ENCODE measurements around the gene CAVIN4.

CAVIN4 gene

GRCh38 chr9:100557053-100557452 is 20.8 kb upstream of the CAVIN4 start:
- Histone ChIP-seq H3K27me3 (ENCODE audit: control insufficient read depth, low read length) (no peaks in the 10 kb centered on the region), H3K79me2 (ENCODE audit: control insufficient read depth, low read length) (no peaks in the 10 kb centered on the region), H3K27ac (ENCODE audit: low read depth, low read length) (no peak overlapping the region), H3F3A (ENCODE audit: control insufficient read depth, insufficient read depth) (no peaks in the 10 kb centered on the region), H3K9me3 (ENCODE audit: control insufficient read depth, insufficient read depth, low read length) (no peaks in the 10 kb centered on the region), H3K36me3 (ENCODE audit: control insufficient read depth, low read length) (no peaks in the 10 kb centered on the region), H3K9me2 (replicated peaks; ENCODE audit: control insufficient read depth, low read length) (no peaks in the 10 kb centered on the region), H3K4me2 (ENCODE audit: low read length) (no peak overlapping the region), H4K20me1 (ENCODE audit: control insufficient read depth, insufficient read depth, low read depth, low read length) (no peaks in the 10 kb centered on the region), H3K4me1 (ENCODE audit: control insufficient read depth, low read length) (no peaks in the 10 kb centered on the region), H3K4me3 (ENCODE audit: low read length) (no peak overlapping the region)
- TF ChIP-seq CTCF (IDR thresholded peaks at IDR 0.05; ENCODE audit: low read depth, low read length, poor library complexity, severe bottlenecking) (no peak), EZH2phosphoT487 (IDR thresholded peaks at IDR 0.05; ENCODE audit: borderline replicate concordance, low read length) (no peak)

GRCh38 chr9:100561256-100561655 is 16.6 kb upstream of the CAVIN4 start:
- H3K4me2 ChIP-seq (ENCODE audit: low read length): no peak overlapping the region

DNA sequence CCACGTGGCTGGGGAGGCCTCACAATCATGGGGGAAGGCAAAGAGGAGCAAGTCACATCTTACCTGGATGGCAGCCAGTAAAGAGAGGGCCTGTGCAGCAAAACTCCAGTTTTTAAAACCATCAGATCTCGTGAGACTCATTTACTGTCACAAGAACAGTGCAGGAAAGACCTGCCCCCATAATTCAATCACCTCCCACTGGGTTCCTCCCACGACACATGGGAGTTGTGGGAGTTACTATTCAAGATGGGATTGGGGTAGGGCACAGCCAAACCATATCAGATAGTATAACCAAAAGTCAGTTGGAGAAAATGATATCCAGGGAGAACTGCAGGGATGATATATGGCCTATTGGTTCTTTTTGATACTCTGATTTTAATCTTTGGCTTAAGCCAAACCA is 10.0 kb upstream of the CAVIN4 start:
- Histone ChIP-seq H3K27me3 (ENCODE audit: control insufficient read depth, low read length) (no peaks in the 10 kb centered on the region; the same call in 1 of the 2 replicates), H3K79me2 (ENCODE audit: control insufficient read depth, low read length) (no peaks in the 10 kb centered on the region), H3K4me1 (ENCODE audit: control insufficient read depth, low read length) (no peaks in the 10 kb centered on the region), H3K36me3 (ENCODE audit: control insufficient read depth, low read length) (no peaks in the 10 kb centered on the region), H3K9me2 (replicated peaks; ENCODE audit: control insufficient read depth, low read length) (no peaks in the 10 kb centered on the region), H3K4me2 (ENCODE audit: low read length) (no peak overlapping the region), H3F3A (ENCODE audit: control insufficient read depth, insufficient read depth) (no peaks in the 10 kb centered on the region), H4K20me1 (ENCODE audit: control insufficient read depth, insufficient read depth, low read depth, low read length) (no peaks in the 10 kb centered on the region), H3K9me3 (ENCODE audit: control insufficient read depth, insufficient read depth, low read length) (no peaks in the 10 kb centered on the region), H3K4me3 (ENCODE audit: low read length) (no peak overlapping the region), H3K27ac (ENCODE audit: low read depth, low read length) (no peak overlapping the region)
- no peak for TF ChIP-seq CTCF (IDR thresholded peaks at IDR 0.05; ENCODE audit: low read depth, low read length, poor library complexity, severe bottlenecking)
- TF ChIP-seq EZH2phosphoT487 (IDR thresholded peaks at IDR 0.05; ENCODE audit: borderline replicate concordance, low read length): no peak

More at GRCh38 chr9:100561256-100561655, 16.6 kb upstream of the CAVIN4 start:
- no peaks in the 10 kb centered on the region for H3K36me3 ChIP-seq (ENCODE audit: control insufficient read depth, low read length)
- H4K20me1 ChIP-seq (ENCODE audit: control insufficient read depth, insufficient read depth, low read depth, low read length): no peaks in the 10 kb centered on the region
- H3K9me3 ChIP-seq (ENCODE audit: control insufficient read depth, insufficient read depth, low read length): no peaks in the 10 kb centered on the region
- H3F3A ChIP-seq (ENCODE audit: control insufficient read depth, insufficient read depth): no peaks in the 10 kb centered on the region
- no peaks in the 10 kb centered on the region for H3K79me2 ChIP-seq (ENCODE audit: control insufficient read depth, low read length)
- H3K27ac ChIP-seq (ENCODE audit: low read depth, low read length): no peak overlapping the region
- H3K4me3 ChIP-seq (ENCODE audit: low read length): no peak overlapping the region
- no peaks in the 10 kb centered on the region; the same call in 1 of the 2 replicates for H3K27me3 ChIP-seq (ENCODE audit: control insufficient read depth, low read length)
- TF ChIP-seq EZH2phosphoT487 (IDR thresholded peaks at IDR 0.05; ENCODE audit: borderline replicate concordance, low read length): no peak
- no peak for TF ChIP-seq CTCF (IDR thresholded peaks at IDR 0.05; ENCODE audit: low read depth, low read length, poor library complexity, severe bottlenecking)
- H3K9me2 ChIP-seq (replicated peaks; ENCODE audit: control insufficient read depth, low read length): no peaks in the 10 kb centered on the region
- H3K4me1 ChIP-seq (ENCODE audit: control insufficient read depth, low read length): no peaks in the 10 kb centered on the region

All from DOHH2 (cell line).